TTC549 (cell line): ENCODE data around the gene MACO1.
"Not testable (repeated sequence)": the region's sequence is repeated elsewhere in the genome, so short reads cannot be mapped to it uniquely, and the experiment has no call there.

Source experiments
- FAIRE-seq: peaks from 2 replicates; lab custom pipeline; 2012; peaks lifted over from hg19 to GRCh38; lab: Jason Lieb, UNC

The MACO1 gene

GRCh38 chr1:25423206-25423605, 7.5 kb upstream of the MACO1 start:
- not testable (repeated sequence) for FAIRE-seq

- FAIRE-seq = no peak
These were observed 5.3 kb upstream of the MACO1 start for GRCh38 chr1:25425098-25426085.

- FAIRE-seq = no peak
These were observed 3.0 kb upstream of the MACO1 start for GRCh38 chr1:25427696-25428095.

- no peak for FAIRE-seq
These were observed 2.1 kb upstream of the MACO1 start for GRCh38 chr1:25428475-25429166.

GRCh38 chr1:25430967-25431881, 527 bp downstream of the MACO1 start:
- FAIRE-seq = no peak

GRCh38 chr1:25431955-25432719, 1.4 kb downstream of the MACO1 start:
- FAIRE-seq = no peak

GRCh38 chr1:25432749-25433388, 2.2 kb downstream of the MACO1 start:
- FAIRE-seq = no peak

GRCh38 chr1:25433389-25434186, 2.9 kb downstream of the MACO1 start:
- FAIRE-seq = no peak

GRCh38 chr1:25435397-25436108, 4.9 kb downstream of the MACO1 start:
- no peak for FAIRE-seq

- FAIRE-seq = no peak
These were observed 7.0 kb downstream of the MACO1 start for GRCh38 chr1:25437672-25438071.

- FAIRE-seq = no peak
These were observed 8.6 kb downstream of the MACO1 start for GRCh38 chr1:25439287-25439686.

GRCh38 chr1:25442178-25442577, 11.5 kb downstream of the MACO1 start:
- no peak for FAIRE-seq

GRCh38 chr1:25443030-25443699, 12.5 kb downstream of the MACO1 start:
- FAIRE-seq = no peak

GRCh38 chr1:25444604-25445003, 13.9 kb downstream of the MACO1 start:
- FAIRE-seq = not testable (repeated sequence)

GRCh38 chr1:25445993-25446538, 15.4 kb downstream of the MACO1 start:
- no peak for FAIRE-seq

GRCh38 chr1:25447547-25447946, 16.9 kb downstream of the MACO1 start:
- FAIRE-seq = no peak

- FAIRE-seq = no peak
These were observed 20.2 kb downstream of the MACO1 start for GRCh38 chr1:25450891-25451290.

- FAIRE-seq = no peak
These were observed 21.2 kb downstream of the MACO1 start for GRCh38 chr1:25451908-25452307.

GRCh38 chr1:25456502-25456901, 25.8 kb downstream of the MACO1 start:
- FAIRE-seq = no peak
